ENCODE data around the gene KPTN. TPM values are rescaled to one million over a fixed set of nuclear protein-coding genes. Genes with fewer than 3 reads are reported as not detected.

KPTN gene
- total RNA-seq, 1 experiment from 2014 or later: 23.8 TPM

DNA sequence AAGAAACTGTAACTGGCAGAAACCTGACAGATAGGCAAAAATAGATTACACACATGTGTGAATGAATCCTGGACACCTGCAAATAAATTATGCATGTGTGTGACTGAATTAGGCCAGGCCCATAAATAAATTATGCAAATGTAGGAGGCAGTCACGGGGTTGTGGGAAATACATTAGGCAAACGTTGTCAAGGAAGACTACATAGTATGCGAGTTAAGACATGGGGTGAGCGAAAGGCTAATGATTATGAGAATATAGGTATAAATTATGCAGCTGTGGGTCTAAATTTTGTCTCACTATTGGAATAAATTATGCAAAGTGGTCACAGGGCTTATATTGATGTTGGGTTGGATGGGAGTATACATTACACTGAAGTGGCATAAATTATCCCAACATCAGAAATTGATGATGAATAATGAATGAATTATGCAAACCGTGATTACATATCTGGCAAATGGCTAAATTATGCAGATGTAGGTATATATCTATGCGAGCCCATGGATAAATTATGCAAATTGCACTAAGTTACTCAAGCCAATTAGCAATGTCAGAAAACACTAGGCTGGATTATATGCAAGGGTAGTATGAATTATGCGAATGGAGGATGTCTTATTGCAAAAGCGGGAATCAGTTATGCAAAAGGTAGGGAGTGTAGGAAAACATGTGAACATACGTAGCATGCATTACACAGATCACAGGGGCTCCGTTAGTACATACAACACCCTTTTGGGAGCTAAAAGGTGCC is 19.2 kb downstream of the KPTN start:
- POLR2A ChIA-PET: no interaction called here
- Histone ChIP-seq H2AFZ (ENCODE audit: low read depth, low read length, poor library complexity, severe bottlenecking) (no peak overlapping the region), H3K9me3 (ENCODE audit: control insufficient read depth in 1 of 2, insufficient read depth in 1 of 2, low read depth in 1 of 2, low read length in 2 of 2) (no peaks in the 10 kb centered on the region), H3K4me2 (ENCODE audit: low read length) (no peak overlapping the region), H3K4me1 (ENCODE audit: control insufficient read depth in 1 of 2, insufficient read depth in 2 of 2, low read length in 2 of 2) (no peaks in the 10 kb centered on the region), H3K9me2 (ENCODE audit: insufficient read depth) (no peaks in the 10 kb centered on the region), H3K27me3 (ENCODE audit: insufficient read depth, low read length) (peaks cover 22% of the 10 kb centered on the region; the same call in 1 of the 2 replicates), H4K20me1 (ENCODE audit: insufficient read depth) (no peaks in the 10 kb centered on the region), H3K4me3 (replicated peaks in 1 of 2; ENCODE audit: low read depth in 1 of 2, low read length in 2 of 2) (no peak overlapping the region), H3K27ac (ENCODE audit: low read depth, low read length) (no peak overlapping the region), H3K36me3 (ENCODE audit: control insufficient read depth in 1 of 2, insufficient read depth in 2 of 2, low read length in 2 of 2) (no peaks in the 10 kb centered on the region), H3K79me2 (ENCODE audit: insufficient read depth, low read length) (no peaks in the 10 kb centered on the region), H3K9ac (ENCODE audit: low read length) (no peak overlapping the region)
- no peak for ATAC-seq
- DNase-seq (ENCODE audit: low read depth, low spot score): no peak
- no TSS peak for BruUV-seq (replicated peaks)
- intact Hi-C loops (cut with micrococcal nuclease): no loop called here
- CTCF ChIA-PET: no interaction called here
- TF ChIP-seq, protein P1, sequence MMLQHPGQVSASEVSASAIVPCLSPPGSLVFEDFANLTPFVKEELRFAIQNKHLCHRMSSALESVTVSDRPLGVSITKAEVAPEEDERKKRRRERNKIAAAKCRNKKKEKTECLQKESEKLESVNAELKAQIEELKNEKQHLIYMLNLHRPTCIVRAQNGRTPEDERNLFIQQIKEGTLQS (IDR thresholded peaks at IDR 0.05): no peak
- no peak for TF ChIP-seq CEBPB (IDR thresholded peaks at IDR 0.05; ENCODE audit: low read depth)
- no peak for TF ChIP-seq ZNF274 (IDR thresholded peaks at IDR 0.05; ENCODE audit: low read depth, low read length)
- no peak for TF ChIP-seq SRF (IDR thresholded peaks at IDR 0.05; ENCODE audit: low read depth)
- TF ChIP-seq YY1 (IDR thresholded peaks at IDR 0.05; ENCODE audit: extremely low read depth, insufficient replicate concordance, low read depth, low read length): no peak
- no peak for TF ChIP-seq FOSL1 (IDR thresholded peaks at IDR 0.05; ENCODE audit: low read depth)
- no peak for TF ChIP-seq JUND (IDR thresholded peaks at IDR 0.05)
- TF ChIP-seq EZH2phosphoT487 (IDR thresholded peaks at IDR 0.05; ENCODE audit: borderline replicate concordance): no peak
- TF ChIP-seq RAD21 (IDR thresholded peaks at IDR 0.05; ENCODE audit: low read depth): no peak
- TF ChIP-seq TCF7L2 (IDR thresholded peaks at IDR 0.05; ENCODE audit: borderline replicate concordance, extremely low read depth, insufficient read depth, insufficient read length): no peak
- no peak for TF ChIP-seq EGR1 (IDR thresholded peaks at IDR 0.05; ENCODE audit: low read depth)
- no peak for TF ChIP-seq SP1 (IDR thresholded peaks at IDR 0.05; ENCODE audit: low read depth)
- TF ChIP-seq, protein P2, sequence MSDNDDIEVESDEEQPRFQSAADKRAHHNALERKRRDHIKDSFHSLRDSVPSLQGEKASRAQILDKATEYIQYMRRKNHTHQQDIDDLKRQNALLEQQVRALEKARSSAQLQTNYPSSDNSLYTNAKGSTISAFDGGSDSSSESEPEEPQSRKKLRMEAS (IDR thresholded peaks at IDR 0.05): no peak
- TF ChIP-seq, protein P3, sequence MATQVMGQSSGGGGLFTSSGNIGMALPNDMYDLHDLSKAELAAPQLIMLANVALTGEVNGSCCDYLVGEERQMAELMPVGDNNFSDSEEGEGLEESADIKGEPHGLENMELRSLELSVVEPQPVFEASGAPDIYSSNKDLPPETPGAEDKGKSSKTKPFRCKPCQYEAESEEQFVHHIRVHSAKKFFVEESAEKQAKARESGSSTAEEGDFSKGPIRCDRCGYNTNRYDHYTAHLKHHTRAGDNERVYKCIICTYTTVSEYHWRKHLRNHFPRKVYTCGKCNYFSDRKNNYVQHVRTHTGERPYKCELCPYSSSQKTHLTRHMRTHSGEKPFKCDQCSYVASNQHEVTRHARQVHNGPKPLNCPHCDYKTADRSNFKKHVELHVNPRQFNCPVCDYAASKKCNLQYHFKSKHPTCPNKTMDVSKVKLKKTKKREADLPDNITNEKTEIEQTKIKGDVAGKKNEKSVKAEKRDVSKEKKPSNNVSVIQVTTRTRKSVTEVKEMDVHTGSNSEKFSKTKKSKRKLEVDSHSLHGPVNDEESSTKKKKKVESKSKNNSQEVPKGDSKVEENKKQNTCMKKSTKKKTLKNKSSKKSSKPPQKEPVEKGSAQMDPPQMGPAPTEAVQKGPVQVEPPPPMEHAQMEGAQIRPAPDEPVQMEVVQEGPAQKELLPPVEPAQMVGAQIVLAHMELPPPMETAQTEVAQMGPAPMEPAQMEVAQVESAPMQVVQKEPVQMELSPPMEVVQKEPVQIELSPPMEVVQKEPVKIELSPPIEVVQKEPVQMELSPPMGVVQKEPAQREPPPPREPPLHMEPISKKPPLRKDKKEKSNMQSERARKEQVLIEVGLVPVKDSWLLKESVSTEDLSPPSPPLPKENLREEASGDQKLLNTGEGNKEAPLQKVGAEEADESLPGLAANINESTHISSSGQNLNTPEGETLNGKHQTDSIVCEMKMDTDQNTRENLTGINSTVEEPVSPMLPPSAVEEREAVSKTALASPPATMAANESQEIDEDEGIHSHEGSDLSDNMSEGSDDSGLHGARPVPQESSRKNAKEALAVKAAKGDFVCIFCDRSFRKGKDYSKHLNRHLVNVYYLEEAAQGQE (IDR thresholded peaks at IDR 0.05; ENCODE audit: low read depth): no peak
- TF ChIP-seq, protein P4, sequence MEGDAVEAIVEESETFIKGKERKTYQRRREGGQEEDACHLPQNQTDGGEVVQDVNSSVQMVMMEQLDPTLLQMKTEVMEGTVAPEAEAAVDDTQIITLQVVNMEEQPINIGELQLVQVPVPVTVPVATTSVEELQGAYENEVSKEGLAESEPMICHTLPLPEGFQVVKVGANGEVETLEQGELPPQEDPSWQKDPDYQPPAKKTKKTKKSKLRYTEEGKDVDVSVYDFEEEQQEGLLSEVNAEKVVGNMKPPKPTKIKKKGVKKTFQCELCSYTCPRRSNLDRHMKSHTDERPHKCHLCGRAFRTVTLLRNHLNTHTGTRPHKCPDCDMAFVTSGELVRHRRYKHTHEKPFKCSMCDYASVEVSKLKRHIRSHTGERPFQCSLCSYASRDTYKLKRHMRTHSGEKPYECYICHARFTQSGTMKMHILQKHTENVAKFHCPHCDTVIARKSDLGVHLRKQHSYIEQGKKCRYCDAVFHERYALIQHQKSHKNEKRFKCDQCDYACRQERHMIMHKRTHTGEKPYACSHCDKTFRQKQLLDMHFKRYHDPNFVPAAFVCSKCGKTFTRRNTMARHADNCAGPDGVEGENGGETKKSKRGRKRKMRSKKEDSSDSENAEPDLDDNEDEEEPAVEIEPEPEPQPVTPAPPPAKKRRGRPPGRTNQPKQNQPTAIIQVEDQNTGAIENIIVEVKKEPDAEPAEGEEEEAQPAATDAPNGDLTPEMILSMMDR (IDR thresholded peaks at IDR 0.05 in 2 of 3, conservative IDR thresholded peaks at IDR 0.05 in 1 of 3; ENCODE audit: borderline replicate concordance in 1 of 3, insufficient read depth in 1 of 3, low read depth in 2 of 3, low read length in 2 of 3): no peak
- TF ChIP-seq ELF1 (IDR thresholded peaks at IDR 0.05; ENCODE audit: borderline replicate concordance, low read depth): no peak
- no peak for TF ChIP-seq POLR2A (IDR thresholded peaks at IDR 0.05; ENCODE audit: borderline replicate concordance, extremely low read depth, insufficient read depth, insufficient read length)
- no peak for TF ChIP-seq EZH2 (IDR thresholded peaks at IDR 0.05)
- RAD21 ChIA-PET (ENCODE audit: low non-redundant PET in 1 of 2, low total read pairs in 2 of 2, uncharacterized antibody in 2 of 2, unreplicated experiment in 2 of 2): no interaction called here

Measured in HCT116 (cell line).